Erythroblast (primary cell): ENCODE data around the gene TRAF2.
A peak's percentile ranks its signal among the peaks of the same experiment; 100 is the strongest.

Source experiments
- GATA1 ChIP-seq: IDR thresholded peaks from 2 replicates; pipeline ENCODE4 v1.6.1; 2011; ENCODE audit warnings: low read depth, mild to moderate bottlenecking, control low read depth, low read length, moderate library complexity
- POLR2A ChIP-seq: IDR thresholded peaks from 2 replicates; pipeline ENCODE4 v1.6.1; 2011; ENCODE audit warnings: mild to moderate bottlenecking, low read length

DNA sequence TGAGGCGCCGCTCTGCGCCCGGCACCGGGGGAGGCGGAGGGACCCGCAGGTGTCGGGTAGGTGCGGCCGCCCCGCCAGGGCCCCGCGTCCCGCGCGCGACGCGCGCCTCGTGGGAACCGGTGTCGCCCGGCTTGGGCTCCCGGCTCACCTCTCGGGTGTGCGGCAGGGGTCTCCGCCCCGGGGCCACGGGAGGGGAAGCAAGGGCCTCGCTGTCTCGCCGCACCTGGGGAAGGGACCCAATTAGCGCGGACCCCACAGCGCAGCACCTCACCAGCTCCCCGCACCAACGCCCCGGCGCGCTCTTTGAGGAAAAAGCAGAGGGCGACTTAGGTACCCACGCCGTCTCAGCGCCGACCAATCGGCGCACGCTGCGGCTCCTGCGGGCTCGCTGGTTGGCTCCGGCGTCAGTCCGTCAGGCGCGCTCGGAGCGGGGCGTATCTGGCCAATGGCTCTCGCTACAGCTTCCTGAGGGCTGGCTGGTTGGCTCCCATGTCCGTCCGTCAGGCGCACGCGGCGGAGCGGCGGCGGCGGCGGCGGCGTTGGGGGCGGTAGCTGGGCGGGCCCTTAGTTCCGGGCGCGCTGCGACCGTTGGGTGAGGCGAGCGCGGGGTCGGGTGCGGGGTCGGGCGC lies at the start of gene TRAF2:
- peak; percentile 74 for TF ChIP-seq POLR2A
- TF ChIP-seq GATA1 = no peak
